Tibial nerve (tissue), 4 donors: Measurements from ENCODE around the gene SETD1B. TPM values are rescaled to one million over a fixed set of nuclear protein-coding genes. Genes with fewer than 3 reads are reported as not detected.

ENCODE experiments used
- DNase-seq, 2 donors: peaks; one replicate each; pipeline ENCODE4 v3.0.0-alpha.2; 2019; ENCODE audit warnings: low spot score in 2 of 2
- H3K27ac ChIP-seq, 4 donors: fragments of 200-600 bp; sonication (generic) in 3 of 4; one replicate each; pipeline ENCODE4 v1.5.1; 2017 to 2019; ENCODE audit warnings: mild to moderate bottlenecking in 1 of 4
- H3K27me3 ChIP-seq, 2 donors: fragments of 200-600 bp; sonication (generic) in 1 of 2; one replicate each; pipeline versions ENCODE4 v1.5.1 to v1.6.0; 2017 to 2019
- H3K36me3 ChIP-seq, 3 donors: fragments of 200-600 bp; sonication (generic); one replicate each; pipeline ENCODE4 v1.5.1; 2018 to 2019
- H3K4me1 ChIP-seq, 4 donors: fragments of 200-600 bp; sonication (generic) in 3 of 4; one replicate each; pipeline ENCODE4 v1.5.1; 2017 to 2019
- H3K4me3 ChIP-seq, 4 donors: fragments of 200-600 bp; sonication (generic) in 3 of 4; one replicate each; pipeline ENCODE4 v1.5.1; 2017 to 2019; ENCODE audit warnings: mild to moderate bottlenecking in 1 of 4, moderate library complexity in 1 of 4
- H3K9me3 ChIP-seq, 4 donors: fragments of 200-600 bp; sonication (generic) in 3 of 4; one replicate each; pipeline ENCODE4 v1.5.1; 2017 to 2019
- EP300 ChIP-seq, 2 donors: sonication (generic); formaldehyde crosslinking; IDR thresholded peaks; one replicate each; pipeline ENCODE4 v1.6.1; 2017; ENCODE audit warnings: antibody characterized with exemption in 2 of 2, mild to moderate bottlenecking in 1 of 2
- POLR2A ChIP-seq, 2 donors: fragments of 450-650 bp; IDR thresholded peaks; one replicate each; pipeline ENCODE4 v1.6.1; 2017; ENCODE audit warnings: antibody characterized with exemption in 2 of 2, mild to moderate bottlenecking in 2 of 2, moderate library complexity in 2 of 2
- WGBS, 2 donors: methylation state at CpG; one replicate each; pipeline ENCODE4 v1.1.5; 2018; 5-methylcytosine and 5-hydroxymethylcytosine counted together
- total RNA-seq, 4 donors: library from RNA; depleted of rRNA; stranded (reverse); fragments of >200 nt; gene quantifications; one replicate each; pipeline ENCODE4 v1.1.0, GENCODE V29; 2016
- TF ChIP-seq, protein P1 (sequence below), 5 experiments: fragments of 200-600 bp in 3 of 5; fragments of 450-650 bp in 2 of 5; sonication (generic) in 3 of 5; IDR thresholded peaks; one replicate each; pipeline ENCODE4 v1.5.1; 2016 to 2019; ENCODE audit warnings: antibody characterized with exemption in 5 of 5, mild to moderate bottlenecking in 3 of 5, moderate library complexity in 2 of 5

Gene SETD1B
- total RNA-seq, 4 donors from 2014 or later = 9.4 to 18.3 (median 12.2) TPM

- no peaks in the 10 kb centered on the region for H3K27me3 ChIP-seq
- TF ChIP-seq, protein P1, sequence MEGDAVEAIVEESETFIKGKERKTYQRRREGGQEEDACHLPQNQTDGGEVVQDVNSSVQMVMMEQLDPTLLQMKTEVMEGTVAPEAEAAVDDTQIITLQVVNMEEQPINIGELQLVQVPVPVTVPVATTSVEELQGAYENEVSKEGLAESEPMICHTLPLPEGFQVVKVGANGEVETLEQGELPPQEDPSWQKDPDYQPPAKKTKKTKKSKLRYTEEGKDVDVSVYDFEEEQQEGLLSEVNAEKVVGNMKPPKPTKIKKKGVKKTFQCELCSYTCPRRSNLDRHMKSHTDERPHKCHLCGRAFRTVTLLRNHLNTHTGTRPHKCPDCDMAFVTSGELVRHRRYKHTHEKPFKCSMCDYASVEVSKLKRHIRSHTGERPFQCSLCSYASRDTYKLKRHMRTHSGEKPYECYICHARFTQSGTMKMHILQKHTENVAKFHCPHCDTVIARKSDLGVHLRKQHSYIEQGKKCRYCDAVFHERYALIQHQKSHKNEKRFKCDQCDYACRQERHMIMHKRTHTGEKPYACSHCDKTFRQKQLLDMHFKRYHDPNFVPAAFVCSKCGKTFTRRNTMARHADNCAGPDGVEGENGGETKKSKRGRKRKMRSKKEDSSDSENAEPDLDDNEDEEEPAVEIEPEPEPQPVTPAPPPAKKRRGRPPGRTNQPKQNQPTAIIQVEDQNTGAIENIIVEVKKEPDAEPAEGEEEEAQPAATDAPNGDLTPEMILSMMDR (IDR thresholded peaks at IDR 0.05) = peak in 4 of 5 experiments; percentile 30 to 51 (median 42)
- TF ChIP-seq POLR2A (IDR thresholded peaks at IDR 0.05) (peak in 1 of 2 donors; percentile 41), EP300 (IDR thresholded peaks at IDR 0.05) (peak; percentile 49 to 58)
- peak overlapping the region; percentile 38 to 58 (median 48) for H3K4me3 ChIP-seq
- WGBS, 2 donors = 14 to 15% methylated on average over 41 to 47 of the region's 53 CpGs
- H3K4me1 ChIP-seq = peaks cover 0 to 15% (median 5%) of the 10 kb centered on the region in 4 donors
- DNase-seq = peak; percentile 100
- no peaks in the 10 kb centered on the region for H3K9me3 ChIP-seq
- H3K36me3 ChIP-seq = no peaks in the 10 kb centered on the region
- H3K27ac ChIP-seq = peak overlapping the region in 3 of 4 donors; percentile 9 to 76 (median 62)
These were observed 35.5 kb downstream of the SETD1B start for GRCh38 chr12:121839106-121839992.

GRCh38 chr12:121839993-121840761 lies 36.4 kb downstream of the SETD1B start:
- 74 to 78% methylated on average over 24 of the region's 24 CpGs for WGBS, 2 donors
- TF ChIP-seq, protein P1 (IDR thresholded peaks at IDR 0.05) = no peak
- TF ChIP-seq EP300 (IDR thresholded peaks at IDR 0.05) = no peak
- Histone ChIP-seq H3K4me1 (peaks cover 0 to 15% (median 5%) of the 10 kb centered on the region in 4 donors), H3K27ac (peak overlapping the region in 3 of 4 donors; percentile 9 to 76 (median 62)), H3K4me3 (peak overlapping the region; percentile 38 to 58 (median 48)), H3K9me3 (no peaks in the 10 kb centered on the region), H3K36me3 (no peaks in the 10 kb centered on the region), H3K27me3 (no peaks in the 10 kb centered on the region)
- DNase-seq = no peak

- H3K4me1 ChIP-seq = peaks cover 0 to 15% (median 5%) of the 10 kb centered on the region in 4 donors
- H3K27ac ChIP-seq = no peak overlapping the region
- no peaks in the 10 kb centered on the region for H3K27me3 ChIP-seq
- no peaks in the 10 kb centered on the region for H3K36me3 ChIP-seq
- no peaks in the 10 kb centered on the region for H3K9me3 ChIP-seq
- WGBS, 2 donors = 60 to 69% methylated on average over 13 of the region's 13 CpGs
- TF ChIP-seq EP300 (IDR thresholded peaks at IDR 0.05) (no peak), POLR2A (IDR thresholded peaks at IDR 0.05) (no peak)
- TF ChIP-seq, protein P1 (IDR thresholded peaks at IDR 0.05) = no peak
- DNase-seq = no peak
- H3K4me3 ChIP-seq = no peak overlapping the region
These were observed 39.6 kb downstream of the SETD1B start for GRCh38 chr12:121843236-121843982.

DNA sequence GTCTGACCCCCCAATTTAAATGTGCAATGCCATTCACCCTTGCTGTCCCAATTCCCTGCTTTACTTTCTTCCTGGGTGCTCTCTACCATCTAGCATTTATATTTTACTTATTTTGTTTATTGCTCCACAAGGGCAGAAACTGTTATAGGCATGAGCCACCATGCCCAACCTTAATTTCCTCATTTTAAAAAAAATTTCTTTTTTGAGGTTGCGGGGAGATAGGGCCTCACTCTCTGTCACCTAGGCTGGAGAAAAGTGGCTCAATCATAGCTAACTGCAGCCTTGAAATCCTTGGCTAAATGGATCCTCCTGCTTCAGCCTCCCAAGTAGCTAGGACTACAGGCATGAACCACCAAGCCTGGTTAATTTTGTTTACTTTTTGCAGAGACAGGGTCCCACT lies 41.9 kb downstream of the SETD1B start:
- WGBS, 2 donors = 75 to 96% methylated on average over 1 of the region's 1 CpG
- no peaks in the 10 kb centered on the region for H3K36me3 ChIP-seq

More for the DNA sequence above, 41.9 kb downstream of the SETD1B start:
- Histone ChIP-seq H3K4me1 (no peaks in the 10 kb centered on the region), H3K27me3 (no peaks in the 10 kb centered on the region), H3K27ac (no peak overlapping the region), H3K9me3 (no peaks in the 10 kb centered on the region), H3K4me3 (no peak overlapping the region)
- no peak for DNase-seq
- TF ChIP-seq, protein P1 (IDR thresholded peaks at IDR 0.05) = no peak
- TF ChIP-seq POLR2A (IDR thresholded peaks at IDR 0.05) (no peak), EP300 (IDR thresholded peaks at IDR 0.05) (no peak)
